ENCODE data around the gene CDKAL1.

DNA sequence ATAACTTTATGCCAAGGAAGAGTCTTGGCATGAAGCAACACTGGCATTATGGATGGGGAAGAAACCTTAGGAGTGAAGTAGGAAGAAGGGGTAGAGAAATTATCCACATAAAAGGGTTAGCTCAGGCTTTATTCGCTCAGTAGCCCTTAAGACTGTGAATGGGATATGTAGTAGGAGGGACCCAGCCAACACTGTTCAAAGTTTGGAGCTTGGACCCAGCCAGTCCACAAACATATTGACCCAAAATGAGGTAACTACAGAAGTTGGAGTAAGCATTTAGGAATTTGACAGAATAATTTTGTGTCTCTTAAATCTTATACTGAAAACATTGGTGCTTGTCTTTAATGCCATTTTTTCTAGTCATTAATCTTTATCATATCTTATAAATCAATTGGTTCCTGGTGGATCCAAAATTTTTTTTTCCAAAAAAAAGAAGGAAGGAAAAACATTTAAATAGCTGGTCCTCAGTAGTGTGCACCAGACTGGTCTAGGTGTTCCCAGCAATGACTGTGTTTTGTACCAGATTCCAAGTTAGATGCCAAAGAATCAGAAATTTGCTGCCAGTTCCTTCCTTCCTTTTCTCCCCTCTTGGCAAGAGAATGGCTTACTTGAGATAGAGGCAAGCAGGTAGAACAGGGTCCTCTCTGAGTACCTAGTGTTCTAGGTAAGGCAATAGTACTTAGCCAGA is 607.5 kb downstream of the CDKAL1 start:
- TF ChIP-seq POLR2AphosphoS5 (IDR thresholded peaks at IDR 0.05): no peak
- TF ChIP-seq, protein P1, sequence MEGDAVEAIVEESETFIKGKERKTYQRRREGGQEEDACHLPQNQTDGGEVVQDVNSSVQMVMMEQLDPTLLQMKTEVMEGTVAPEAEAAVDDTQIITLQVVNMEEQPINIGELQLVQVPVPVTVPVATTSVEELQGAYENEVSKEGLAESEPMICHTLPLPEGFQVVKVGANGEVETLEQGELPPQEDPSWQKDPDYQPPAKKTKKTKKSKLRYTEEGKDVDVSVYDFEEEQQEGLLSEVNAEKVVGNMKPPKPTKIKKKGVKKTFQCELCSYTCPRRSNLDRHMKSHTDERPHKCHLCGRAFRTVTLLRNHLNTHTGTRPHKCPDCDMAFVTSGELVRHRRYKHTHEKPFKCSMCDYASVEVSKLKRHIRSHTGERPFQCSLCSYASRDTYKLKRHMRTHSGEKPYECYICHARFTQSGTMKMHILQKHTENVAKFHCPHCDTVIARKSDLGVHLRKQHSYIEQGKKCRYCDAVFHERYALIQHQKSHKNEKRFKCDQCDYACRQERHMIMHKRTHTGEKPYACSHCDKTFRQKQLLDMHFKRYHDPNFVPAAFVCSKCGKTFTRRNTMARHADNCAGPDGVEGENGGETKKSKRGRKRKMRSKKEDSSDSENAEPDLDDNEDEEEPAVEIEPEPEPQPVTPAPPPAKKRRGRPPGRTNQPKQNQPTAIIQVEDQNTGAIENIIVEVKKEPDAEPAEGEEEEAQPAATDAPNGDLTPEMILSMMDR (IDR thresholded peaks at IDR 0.05 in 8 of 11, conservative IDR thresholded peaks at IDR 0.05 in 3 of 11): no peak

Measured in spleen (tissue), 7 donors.